ENCODE data around the gene PRPF6.

DNA sequence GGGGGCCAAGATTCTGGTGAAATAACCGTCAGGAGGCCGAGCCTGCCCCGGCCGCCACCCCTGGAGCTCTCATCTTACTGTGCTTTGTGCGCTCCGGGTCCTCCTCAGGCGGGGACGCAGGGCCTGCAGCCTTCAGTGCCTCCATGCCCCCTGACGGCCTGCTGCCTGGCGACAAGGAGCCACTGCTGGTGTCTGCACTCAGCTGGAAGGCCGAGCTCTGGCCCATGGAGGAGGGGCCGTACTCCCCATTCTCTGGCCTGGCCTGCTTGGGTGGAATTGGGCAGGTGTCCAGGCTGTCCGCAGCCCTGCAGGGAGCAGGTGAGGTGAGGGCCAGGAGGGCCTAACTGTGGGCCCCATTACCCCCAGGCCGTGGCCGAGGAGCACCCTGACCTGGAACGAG lies 16.5 kb upstream of the PRPF6 start:
- TF ChIP-seq CTCF (IDR thresholded peaks at IDR 0.05 in 8 of 11, conservative IDR thresholded peaks at IDR 0.05 in 3 of 11) = no peak
- TF ChIP-seq POLR2AphosphoS5 (IDR thresholded peaks at IDR 0.05) = peak in 1 of 3 donors; percentile 26

Measured in spleen (tissue), 7 donors.